ENCODE results near the gene R3HDM2. TPM values are rescaled to one million over a fixed set of nuclear protein-coding genes. Genes with fewer than 3 reads are reported as not detected.

Gene R3HDM2
- total RNA-seq, 2 experiments from 2014 or later: 25.8 to 47.2 TPM

GRCh38 chr12:57236201-57236924, 194.5 kb downstream of the R3HDM2 start:
- CTCF ChIA-PET (ENCODE audit: unreplicated experiment): no interaction called here
- BruUV-seq (replicated peaks): no TSS peak
- H3K9me3 ChIP-seq (ENCODE audit: low read length): no peaks in the 10 kb centered on the region
- POLR2A ChIA-PET: interaction anchor here (0.6 to 2.4 kb wide), 2 partner anchors 9 to 22 kb away, joined by 3 to 11 read pairs; no protein-coding TSS in a partner anchor
- peaks cover 47% of the 10 kb centered on the region for H3K4me1 ChIP-seq (ENCODE audit: insufficient read depth, low read length, poor library complexity, severe bottlenecking)
- peak overlapping the region; percentile 28; the same call in 1 of the 2 replicates for H3K4me2 ChIP-seq (ENCODE audit: low read length)
- intact Hi-C loops (cut with micrococcal nuclease; ENCODE audit: unreplicated experiment): no loop called here
- peaks cover 12% of the 10 kb centered on the region; the same call in 1 of the 2 replicates for H4K20me1 ChIP-seq (ENCODE audit: insufficient read depth, low read length)
- peaks cover 3% of the 10 kb centered on the region; the same call in 1 of the 2 replicates for H3K79me2 ChIP-seq (ENCODE audit: insufficient read depth, low read depth, low read length)
- no peak for DNase-seq (ENCODE audit: low spot score)
- no peak overlapping the region for H2AFZ ChIP-seq (ENCODE audit: low read length)
- H3K36me3 ChIP-seq (ENCODE audit: insufficient read depth, low read length): peaks cover 46% of the 10 kb centered on the region
- TF ChIP-seq CTCF (conservative IDR thresholded peaks at IDR 0.05; ENCODE audit: low read length) (no peak), EZH2phosphoT487 (IDR thresholded peaks at IDR 0.05; ENCODE audit: borderline replicate concordance, low read depth, low read length) (no peak)
- H3K4me3 ChIP-seq (ENCODE audit: low read depth, low read length, poor library complexity, severe bottlenecking): no peak overlapping the region
- H3K27ac ChIP-seq (ENCODE audit: low read depth, low read length, poor library complexity, severe bottlenecking): no peak overlapping the region
- no peaks in the 10 kb centered on the region for H3K9me2 ChIP-seq (ENCODE audit: insufficient read depth, low read length)

DNA sequence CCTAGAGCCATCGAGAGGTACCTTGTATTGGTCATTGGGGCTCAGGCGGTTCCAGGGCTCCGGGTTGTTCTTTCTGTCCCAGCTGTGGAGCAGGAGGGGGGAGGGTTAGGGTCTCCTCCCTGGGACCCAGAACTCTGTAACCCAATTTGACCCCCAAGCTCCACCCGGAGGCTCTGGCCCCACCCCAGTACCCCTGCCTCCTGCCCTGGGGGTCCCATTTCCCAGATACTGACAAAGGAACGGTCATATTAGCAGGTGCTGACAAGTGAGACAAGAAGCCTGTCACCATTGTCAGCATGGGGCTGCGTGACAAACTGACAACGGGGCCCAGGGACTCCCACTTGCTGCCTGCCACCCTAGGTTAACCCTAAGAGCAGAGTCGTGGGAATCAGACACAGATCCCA, 195.1 kb downstream of the R3HDM2 start:
- H4K20me1 ChIP-seq (ENCODE audit: insufficient read depth, low read length): peaks cover 15% of the 10 kb centered on the region; the same call in 1 of the 2 replicates
- peaks cover 10% of the 10 kb centered on the region for H3K79me2 ChIP-seq (ENCODE audit: insufficient read depth, low read depth, low read length)
- peak overlapping the region; percentile 28; the same call in 1 of the 2 replicates for H3K4me2 ChIP-seq (ENCODE audit: low read length)
- CTCF ChIA-PET (ENCODE audit: unreplicated experiment): no interaction called here
- DNase-seq (ENCODE audit: low spot score): no peak
- H3K27ac ChIP-seq (ENCODE audit: low read depth, low read length, poor library complexity, severe bottlenecking): no peak overlapping the region
- intact Hi-C loops (cut with micrococcal nuclease; ENCODE audit: unreplicated experiment): no loop called here
- no peaks in the 10 kb centered on the region for H3K9me3 ChIP-seq (ENCODE audit: low read length)
- H3K9me2 ChIP-seq (ENCODE audit: insufficient read depth, low read length): no peaks in the 10 kb centered on the region
- H3K4me1 ChIP-seq (ENCODE audit: insufficient read depth, low read length, poor library complexity, severe bottlenecking): peaks cover 47% of the 10 kb centered on the region
- POLR2A ChIA-PET: no interaction called here
- no peak overlapping the region for H3K4me3 ChIP-seq (ENCODE audit: low read depth, low read length, poor library complexity, severe bottlenecking)
- TF ChIP-seq EZH2phosphoT487 (IDR thresholded peaks at IDR 0.05; ENCODE audit: borderline replicate concordance, low read depth, low read length): no peak
- TF ChIP-seq CTCF (conservative IDR thresholded peaks at IDR 0.05; ENCODE audit: low read length): no peak
- no TSS peak for BruUV-seq (replicated peaks)
- peaks cover 52% of the 10 kb centered on the region for H3K36me3 ChIP-seq (ENCODE audit: insufficient read depth, low read length)
- no peak overlapping the region for H2AFZ ChIP-seq (ENCODE audit: low read length)
